ENCODE results near the gene MAPK8. TPM values are rescaled to one million over a fixed set of nuclear protein-coding genes. Genes with fewer than 3 reads are reported as not detected.
"Not testable (repeated sequence)": the region's sequence is repeated elsewhere in the genome, so short reads cannot be mapped to it uniquely, and the experiment has no call there.

The MAPK8 gene
- polyA plus RNA-seq, 4 donors = 12.4 to 41.2 (median 22.3) TPM

GRCh38 chr10:48277093-48277492 is 29.4 kb upstream of the MAPK8 start:
- no peak for FAIRE-seq
- WGBS, 3 donors = 76 to 94% (median 92%) methylated on average over 1 of the region's 1 CpG
- no peak overlapping the region for H3K27ac ChIP-seq (ENCODE audit: low read depth in 1 of 3, low read length in 2 of 3)

GRCh38 chr10:48279081-48279751 is 27.3 kb upstream of the MAPK8 start:
- peaks cover 0 to 3% (median 2%) of the 10 kb centered on the region in 3 donors for H3K27me3 ChIP-seq (ENCODE audit: control insufficient read depth in 3 of 3, insufficient read depth in 3 of 3, low read length in 3 of 3)
- DNase-seq (no peak), FAIRE-seq (no peak)
- H3K27ac ChIP-seq (ENCODE audit: low read depth in 1 of 3, low read length in 2 of 3) = no peak overlapping the region
- 88 to 100% (median 91%) methylated on average over 2 of the region's 2 CpGs for WGBS, 3 donors
- H3K9me3 ChIP-seq (ENCODE audit: control insufficient read depth in 2 of 2, insufficient read depth in 1 of 2, low read depth in 1 of 2, low read length in 1 of 2) = peaks cover 0 to 8% of the 10 kb centered on the region in 2 donors
- H3K4me3 ChIP-seq (ENCODE audit: low read depth in 1 of 3, low read length in 3 of 3) = no peak overlapping the region
- H3K36me3 ChIP-seq (ENCODE audit: control insufficient read depth in 3 of 3, insufficient read depth in 2 of 3, low read depth in 1 of 3, low read length in 3 of 3) = no peaks in the 10 kb centered on the region
- H3K4me1 ChIP-seq (ENCODE audit: control insufficient read depth in 3 of 3, insufficient read depth in 2 of 3, low read depth in 1 of 3, low read length in 2 of 3) = no peaks in the 10 kb centered on the region

More at GRCh38 chr10:48277093-48277492, 29.4 kb upstream of the MAPK8 start:
- Histone ChIP-seq H3K4me1 (ENCODE audit: control insufficient read depth in 3 of 3, insufficient read depth in 2 of 3, low read depth in 1 of 3, low read length in 2 of 3) (no peaks in the 10 kb centered on the region), H3K27me3 (ENCODE audit: control insufficient read depth in 3 of 3, insufficient read depth in 3 of 3, low read length in 3 of 3) (no peaks in the 10 kb centered on the region), H3K4me3 (ENCODE audit: low read depth in 1 of 3, low read length in 3 of 3) (no peak overlapping the region), H3K9me3 (ENCODE audit: control insufficient read depth in 2 of 2, insufficient read depth in 1 of 2, low read depth in 1 of 2, low read length in 1 of 2) (no peaks in the 10 kb centered on the region), H3K36me3 (ENCODE audit: control insufficient read depth in 3 of 3, insufficient read depth in 2 of 3, low read depth in 1 of 3, low read length in 3 of 3) (no peaks in the 10 kb centered on the region)
- DNase-seq = no peak

- 66 to 75% (median 73%) methylated on average over 4 of the region's 4 CpGs for WGBS, 3 donors
- DNase-seq; H3K27me3 ChIP-seq (ENCODE audit: control insufficient read depth in 3 of 3, insufficient read depth in 3 of 3, low read length in 3 of 3); H3K27ac ChIP-seq (ENCODE audit: low read depth in 1 of 3, low read length in 2 of 3); H3K36me3 ChIP-seq (ENCODE audit: control insufficient read depth in 3 of 3, insufficient read depth in 2 of 3, low read depth in 1 of 3, low read length in 3 of 3); FAIRE-seq; H3K4me3 ChIP-seq (ENCODE audit: low read depth in 1 of 3, low read length in 3 of 3); H3K4me1 ChIP-seq (ENCODE audit: control insufficient read depth in 3 of 3, insufficient read depth in 2 of 3, low read depth in 1 of 3, low read length in 2 of 3): not testable (repeated sequence)
- peaks cover 0 to 16% of the 10 kb centered on the region in 2 donors for H3K9me3 ChIP-seq (ENCODE audit: control insufficient read depth in 2 of 2, insufficient read depth in 1 of 2, low read depth in 1 of 2, low read length in 1 of 2)
These were observed 24.8 kb upstream of the MAPK8 start for GRCh38 chr10:48281697-48282096.

- peaks cover 0 to 9% (median 2%) of the 10 kb centered on the region in 3 donors for H3K27me3 ChIP-seq (ENCODE audit: control insufficient read depth in 3 of 3, insufficient read depth in 3 of 3, low read length in 3 of 3)
- no peak for DNase-seq
- H3K4me1 ChIP-seq (ENCODE audit: control insufficient read depth in 3 of 3, insufficient read depth in 2 of 3, low read depth in 1 of 3, low read length in 2 of 3) = no peaks in the 10 kb centered on the region
- no peak for FAIRE-seq
- H3K9me3 ChIP-seq (ENCODE audit: control insufficient read depth in 2 of 2, insufficient read depth in 1 of 2, low read depth in 1 of 2, low read length in 1 of 2) = peaks cover 0 to 16% of the 10 kb centered on the region in 2 donors
- H3K4me3 ChIP-seq (ENCODE audit: low read depth in 1 of 3, low read length in 3 of 3) = no peak overlapping the region
- no peak overlapping the region for H3K27ac ChIP-seq (ENCODE audit: low read depth in 1 of 3, low read length in 2 of 3)
- H3K36me3 ChIP-seq (ENCODE audit: control insufficient read depth in 3 of 3, insufficient read depth in 2 of 3, low read depth in 1 of 3, low read length in 3 of 3) = no peaks in the 10 kb centered on the region
These were observed 23.6 kb upstream of the MAPK8 start for GRCh38 chr10:48282829-48283228.

- 79 to 89% (median 87%) methylated on average over 2 of the region's 2 CpGs for WGBS, 3 donors
- no peak for FAIRE-seq
- H3K9me3 ChIP-seq (ENCODE audit: control insufficient read depth in 2 of 2, insufficient read depth in 1 of 2, low read depth in 1 of 2, low read length in 1 of 2) = peaks cover 0 to 16% of the 10 kb centered on the region in 2 donors
- no peak for DNase-seq
- no peak overlapping the region for H3K4me3 ChIP-seq (ENCODE audit: low read depth in 1 of 3, low read length in 3 of 3)
- H3K4me1 ChIP-seq (ENCODE audit: control insufficient read depth in 3 of 3, insufficient read depth in 2 of 3, low read depth in 1 of 3, low read length in 2 of 3) = no peaks in the 10 kb centered on the region
- no peaks in the 10 kb centered on the region for H3K36me3 ChIP-seq (ENCODE audit: control insufficient read depth in 3 of 3, insufficient read depth in 2 of 3, low read depth in 1 of 3, low read length in 3 of 3)
- peaks cover 0 to 9% (median 2%) of the 10 kb centered on the region in 3 donors for H3K27me3 ChIP-seq (ENCODE audit: control insufficient read depth in 3 of 3, insufficient read depth in 3 of 3, low read length in 3 of 3)
- H3K27ac ChIP-seq (ENCODE audit: low read depth in 1 of 3, low read length in 2 of 3) = no peak overlapping the region
These were observed 22.4 kb upstream of the MAPK8 start for GRCh38 chr10:48284002-48284546.

- 34 to 36% (median 35%) methylated on average over 4 of the region's 4 CpGs for WGBS, 3 donors
- FAIRE-seq (no peak), DNase-seq (no peak)
- H3K36me3 ChIP-seq (ENCODE audit: control insufficient read depth in 3 of 3, insufficient read depth in 2 of 3, low read depth in 1 of 3, low read length in 3 of 3) = no peaks in the 10 kb centered on the region
- H3K4me1 ChIP-seq (ENCODE audit: control insufficient read depth in 3 of 3, insufficient read depth in 2 of 3, low read depth in 1 of 3, low read length in 2 of 3) = peaks cover 0 to under 1% (median 0%) of the 10 kb centered on the region in 3 donors
- no peak overlapping the region for H3K27ac ChIP-seq (ENCODE audit: low read depth in 1 of 3, low read length in 2 of 3)
- peaks cover 0 to 16% of the 10 kb centered on the region in 2 donors for H3K9me3 ChIP-seq (ENCODE audit: control insufficient read depth in 2 of 2, insufficient read depth in 1 of 2, low read depth in 1 of 2, low read length in 1 of 2)
- H3K27me3 ChIP-seq (ENCODE audit: control insufficient read depth in 3 of 3, insufficient read depth in 3 of 3, low read length in 3 of 3) = peaks cover 0 to 9% (median 2%) of the 10 kb centered on the region in 3 donors
- H3K4me3 ChIP-seq (ENCODE audit: low read depth in 1 of 3, low read length in 3 of 3) = no peak overlapping the region
These were observed 21.7 kb upstream of the MAPK8 start for GRCh38 chr10:48284811-48285210.

- Histone ChIP-seq H3K36me3 (ENCODE audit: control insufficient read depth in 3 of 3, insufficient read depth in 2 of 3, low read depth in 1 of 3, low read length in 3 of 3) (no peaks in the 10 kb centered on the region), H3K27ac (ENCODE audit: low read depth in 1 of 3, low read length in 2 of 3) (no peak overlapping the region), H3K4me1 (ENCODE audit: control insufficient read depth in 3 of 3, insufficient read depth in 2 of 3, low read depth in 1 of 3, low read length in 2 of 3) (peaks cover 0 to 5% (median 3%) of the 10 kb centered on the region in 3 donors), H3K27me3 (ENCODE audit: control insufficient read depth in 3 of 3, insufficient read depth in 3 of 3, low read length in 3 of 3) (peaks cover 0 to 9% (median 2%) of the 10 kb centered on the region in 3 donors), H3K9me3 (ENCODE audit: control insufficient read depth in 2 of 2, insufficient read depth in 1 of 2, low read depth in 1 of 2, low read length in 1 of 2) (peaks cover 0 to 16% of the 10 kb centered on the region in 2 donors), H3K4me3 (ENCODE audit: low read depth in 1 of 3, low read length in 3 of 3) (no peak overlapping the region)
- FAIRE-seq (no peak), DNase-seq (no peak)
- 45 to 86% (median 81%) methylated on average over 5 of the region's 5 CpGs for WGBS, 3 donors
These were observed 20.8 kb upstream of the MAPK8 start for GRCh38 chr10:48285710-48286109.

- Histone ChIP-seq H3K27me3 (ENCODE audit: control insufficient read depth in 3 of 3, insufficient read depth in 3 of 3, low read length in 3 of 3) (peaks cover 0 to 9% (median 2%) of the 10 kb centered on the region in 3 donors), H3K4me1 (ENCODE audit: control insufficient read depth in 3 of 3, insufficient read depth in 2 of 3, low read depth in 1 of 3, low read length in 2 of 3) (peaks cover 1 to 6% (median 5%) of the 10 kb centered on the region in 3 donors), H3K9me3 (ENCODE audit: control insufficient read depth in 2 of 2, insufficient read depth in 1 of 2, low read depth in 1 of 2, low read length in 1 of 2) (peaks cover 0 to 16% of the 10 kb centered on the region in 2 donors), H3K36me3 (ENCODE audit: control insufficient read depth in 3 of 3, insufficient read depth in 2 of 3, low read depth in 1 of 3, low read length in 3 of 3) (no peaks in the 10 kb centered on the region), H3K4me3 (ENCODE audit: low read depth in 1 of 3, low read length in 3 of 3) (no peak overlapping the region), H3K27ac (ENCODE audit: low read depth in 1 of 3, low read length in 2 of 3) (no peak overlapping the region)
- no peak for DNase-seq
- FAIRE-seq = no peak
- WGBS, 3 donors = 83 to 97% (median 85%) methylated on average over 1 of the region's 1 CpG
These were observed 20.1 kb upstream of the MAPK8 start for GRCh38 chr10:48286356-48286755.
